Esophagus muscularis mucosa (tissue), 4 donors: ENCODE results near the gene SULT1B1. TPM values are rescaled to one million over a fixed set of nuclear protein-coding genes. Genes with fewer than 3 reads are reported as not detected.
A peak's percentile ranks its signal among the peaks of the same experiment; 100 is the strongest.

Experiments
- DNase-seq: peaks from one replicate; pipeline ENCODE4 v3.0.0-alpha.2; 2017; ENCODE audit errors: extremely low spot score
- H3K27ac ChIP-seq, 4 donors: fragments of 200-600 bp; sonication (generic); replicated peaks in 1 of 4; 1 replicate in 3 of 4; 2 replicates in 1 of 4; pipeline ENCODE4 v1.5.1; 2016 to 2019; ENCODE audit warnings: mild to moderate bottlenecking in 1 of 4
- H3K27me3 ChIP-seq, 4 donors: fragments of 200-600 bp; sonication (generic); one replicate each; pipeline versions ENCODE4 v1.5.1 to v1.6.0; 2016 to 2019
- H3K36me3 ChIP-seq, 4 donors: fragments of 200-600 bp; sonication (generic); one replicate each; pipeline ENCODE4 v1.5.1; 2016 to 2019
- H3K4me1 ChIP-seq, 4 donors: fragments of 200-600 bp; sonication (generic); one replicate each; pipeline ENCODE4 v1.5.1; 2016 to 2019
- H3K4me3 ChIP-seq, 4 donors: fragments of 200-600 bp; sonication (generic); 1 replicate in 2 of 4; 2 replicates in 2 of 4; pipeline ENCODE4 v1.5.1; 2016 to 2019; ENCODE audit warnings: mild to moderate bottlenecking in 4 of 4, moderate library complexity in 1 of 4
- H3K9me3 ChIP-seq, 4 donors: fragments of 200-600 bp; sonication (generic); 1 replicate in 3 of 4; 2 replicates in 1 of 4; pipeline ENCODE4 v1.5.1; 2016 to 2019
- CTCF ChIP-seq, 3 experiments: fragments of 200-600 bp in 2 of 3; fragments of 450-650 bp in 1 of 3; sonication (generic) in 2 of 3; IDR thresholded peaks; one replicate each; pipeline ENCODE4 v1.5.1; 2017 to 2019; ENCODE audit warnings: antibody characterized with exemption in 3 of 3, mild to moderate bottlenecking in 2 of 3, moderate library complexity in 1 of 3
- EP300 ChIP-seq: sonication (generic); formaldehyde crosslinking; IDR thresholded peaks from one replicate; pipeline ENCODE4 v1.6.1; 2017; ENCODE audit warnings: antibody characterized with exemption
- POLR2A ChIP-seq: fragments of 450-650 bp; IDR thresholded peaks from one replicate; pipeline ENCODE4 v1.6.1; 2017; ENCODE audit warnings: antibody characterized with exemption, moderate library complexity, mild to moderate bottlenecking, low read depth
- POLR2AphosphoS5 ChIP-seq, 2 donors: sonication (generic); formaldehyde crosslinking; IDR thresholded peaks; one replicate each; pipeline ENCODE4 v1.6.1; 2017; ENCODE audit warnings: antibody characterized with exemption in 2 of 2
- WGBS: methylation state at CpG from one replicate; pipeline ENCODE4 v1.1.5; 2018; 5-methylcytosine and 5-hydroxymethylcytosine counted together
- intact Hi-C: fragments of 100-400 bp; cut with DNase I; formaldehyde crosslinking; loops from one replicate; pipeline ENCODE4 v1.15.1; 2023
- total RNA-seq, 4 donors: library from RNA; depleted of rRNA; stranded (reverse); fragments of >200 nt; gene quantifications; one replicate each; pipeline versions ENCODE4 v1.1.0 to v1.2.1, GENCODE V29; 2016

The SULT1B1 gene
- total RNA-seq, 4 donors from 2014 or later = 0.34 to 0.99 (median 0.47) TPM

DNA sequence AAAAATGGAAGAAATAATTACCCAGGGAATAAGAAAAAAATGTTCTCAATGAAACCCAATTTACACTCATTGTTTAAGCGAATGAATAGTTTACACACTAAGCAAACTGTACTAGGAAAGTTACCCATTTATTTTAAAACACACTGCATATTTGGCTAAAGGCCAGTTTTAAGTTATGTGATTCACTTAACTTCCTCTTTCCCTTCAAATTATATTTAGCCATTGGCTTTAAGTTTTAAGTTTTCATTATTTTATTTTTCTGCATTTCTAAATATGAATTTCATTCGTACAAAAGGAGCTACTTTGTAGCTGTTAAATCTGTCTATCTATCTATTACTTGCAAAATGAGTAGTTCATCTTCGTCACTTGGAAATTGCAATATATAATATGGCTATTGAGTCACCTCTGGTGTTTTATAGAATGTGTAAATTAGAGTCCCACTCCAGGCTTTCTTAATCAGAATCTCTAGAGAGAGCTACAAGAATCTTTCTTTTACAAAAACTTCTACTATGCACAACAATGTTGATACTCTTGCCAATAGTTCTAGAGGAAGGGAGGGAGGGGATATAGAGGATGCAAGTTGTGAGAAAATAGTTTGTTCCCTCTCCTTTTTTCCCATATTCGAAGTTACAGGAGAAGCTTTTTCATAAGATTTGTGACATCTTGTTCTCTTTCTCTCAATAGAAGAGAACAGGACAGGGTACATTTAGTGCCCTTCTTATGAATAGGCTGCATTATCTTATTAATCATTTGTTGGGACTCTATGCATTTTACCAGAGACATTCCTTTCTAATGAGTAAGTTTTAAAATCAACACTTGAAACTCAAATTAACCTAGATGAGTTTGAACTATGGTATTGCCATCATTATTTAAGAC is 41.8 kb downstream of the SULT1B1 start:
- Histone ChIP-seq H3K4me3 (no peak overlapping the region), H3K36me3 (no peaks in the 10 kb centered on the region), H3K27ac (peak overlapping the region in 1 of 4 donors; percentile 23), H3K9me3 (no peaks in the 10 kb centered on the region), H3K27me3 (no peaks in the 10 kb centered on the region), H3K4me1 (no peaks in the 10 kb centered on the region)
- 34% methylated on average over 4 of the region's 4 CpGs for WGBS
- TF ChIP-seq POLR2A = no peak
- TF ChIP-seq EP300 = no peak
- no peak for TF ChIP-seq CTCF (IDR thresholded peaks at IDR 0.05)
- no peak for TF ChIP-seq POLR2AphosphoS5 (IDR thresholded peaks at IDR 0.05)
- no peak for DNase-seq
- intact Hi-C loops = no loop called here

DNA sequence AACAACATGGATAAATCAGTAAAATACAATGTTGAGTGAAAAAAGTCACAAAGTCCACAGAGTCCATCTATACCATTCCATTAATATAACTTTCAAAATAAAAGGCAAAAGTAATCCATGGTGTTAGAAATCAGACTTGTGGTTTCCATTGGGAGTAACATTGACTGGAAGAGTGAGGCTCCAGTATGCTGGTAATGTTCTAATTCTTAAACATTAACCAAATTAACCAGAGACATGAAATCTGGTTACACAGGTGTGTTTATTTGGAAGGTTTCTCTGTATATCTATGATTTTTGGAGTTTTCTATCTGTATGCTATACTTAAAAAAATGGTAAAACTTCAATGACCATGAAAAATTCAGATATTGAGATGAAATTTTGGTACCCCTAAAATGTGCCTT is 42.6 kb downstream of the SULT1B1 start:
- Histone ChIP-seq H3K9me3 (no peaks in the 10 kb centered on the region), H3K4me1 (no peaks in the 10 kb centered on the region), H3K36me3 (no peaks in the 10 kb centered on the region), H3K4me3 (no peak overlapping the region), H3K27me3 (no peaks in the 10 kb centered on the region), H3K27ac (no peak overlapping the region)
- intact Hi-C loops = no loop called here
- DNase-seq = no peak
- TF ChIP-seq POLR2AphosphoS5 (IDR thresholded peaks at IDR 0.05) (no peak), EP300 (no peak), POLR2A (no peak), CTCF (IDR thresholded peaks at IDR 0.05) (no peak)

DNA sequence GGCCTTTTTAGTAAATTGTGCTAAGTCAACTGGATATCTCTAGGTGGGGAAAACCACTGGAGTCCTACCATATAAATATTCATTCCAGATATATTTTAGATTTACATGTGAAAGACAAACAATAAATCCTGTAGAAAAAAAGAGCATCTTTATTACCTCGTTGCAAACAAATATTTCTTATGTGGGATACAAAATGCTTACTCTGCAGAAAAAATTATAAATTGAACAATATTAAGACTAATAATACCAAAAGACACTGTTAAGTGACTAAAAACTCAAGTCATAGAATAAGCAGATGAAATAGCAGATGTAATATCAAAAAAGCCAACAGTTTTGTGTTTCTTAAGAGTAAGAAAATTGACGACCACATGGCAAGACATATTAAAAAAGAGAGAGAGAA is 43.8 kb downstream of the SULT1B1 start:
- H3K27me3 ChIP-seq = no peaks in the 10 kb centered on the region
- H3K36me3 ChIP-seq = no peaks in the 10 kb centered on the region
- intact Hi-C loops = no loop called here
- DNase-seq = no peak
- TF ChIP-seq POLR2AphosphoS5 (IDR thresholded peaks at IDR 0.05) = no peak
- no peak overlapping the region for H3K27ac ChIP-seq
- 91% methylated on average over 2 of the region's 2 CpGs for WGBS
- no peaks in the 10 kb centered on the region for H3K9me3 ChIP-seq
- no peak overlapping the region for H3K4me3 ChIP-seq
- H3K4me1 ChIP-seq = no peaks in the 10 kb centered on the region

DNA sequence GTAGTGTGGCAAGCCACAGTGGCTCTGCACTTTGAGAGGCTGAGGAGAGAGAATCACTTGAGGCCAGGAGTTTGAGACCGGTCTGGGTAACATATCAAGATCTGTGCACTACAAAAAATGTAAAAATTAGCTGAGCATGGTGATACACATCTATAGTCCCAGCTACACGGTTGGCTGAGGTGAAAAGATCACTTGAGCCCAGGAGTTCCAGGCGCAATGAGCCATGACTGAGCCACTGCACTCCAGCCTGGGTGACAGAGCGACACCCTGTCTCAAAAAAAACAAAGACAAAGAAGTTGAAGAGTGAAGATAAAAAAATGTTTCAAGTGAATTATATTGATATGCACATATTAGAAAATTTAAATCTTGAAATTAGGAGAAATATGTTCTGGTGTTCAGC is 46.3 kb downstream of the SULT1B1 start:
- Histone ChIP-seq H3K27ac (no peak overlapping the region), H3K36me3 (no peaks in the 10 kb centered on the region), H3K9me3 (no peaks in the 10 kb centered on the region), H3K27me3 (no peaks in the 10 kb centered on the region), H3K4me3 (no peak overlapping the region), H3K4me1 (no peaks in the 10 kb centered on the region)
- TF ChIP-seq EP300 = no peak
- TF ChIP-seq POLR2AphosphoS5 (IDR thresholded peaks at IDR 0.05) = no peak
- no peak for TF ChIP-seq CTCF (IDR thresholded peaks at IDR 0.05)
- TF ChIP-seq POLR2A = no peak
- WGBS = 63% methylated on average over 4 of the region's 4 CpGs
- intact Hi-C loops = no loop called here
- DNase-seq = no peak

GRCh38 chr4:69713593-69713992 is 46.8 kb downstream of the SULT1B1 start:
- no peaks in the 10 kb centered on the region for H3K36me3 ChIP-seq
- WGBS = 66% methylated on average over 2 of the region's 2 CpGs
- intact Hi-C loops = no loop called here
- no peak overlapping the region for H3K4me3 ChIP-seq
- TF ChIP-seq POLR2A = no peak
- TF ChIP-seq EP300 = no peak
- no peak for TF ChIP-seq POLR2AphosphoS5 (IDR thresholded peaks at IDR 0.05)
- TF ChIP-seq CTCF (IDR thresholded peaks at IDR 0.05) = no peak
- DNase-seq = no peak
- H3K9me3 ChIP-seq = no peaks in the 10 kb centered on the region
- H3K27ac ChIP-seq = no peak overlapping the region
- H3K4me1 ChIP-seq = no peaks in the 10 kb centered on the region
- H3K27me3 ChIP-seq = no peaks in the 10 kb centered on the region
